Effector CD4-positive, alpha-beta T cell (primary cell): ENCODE results near the gene PDPN.

Source experiments
- DNase-seq: peaks from one replicate; pipeline ENCODE4 v3.0.0-alpha.2; 2020

Gene PDPN

DNA sequence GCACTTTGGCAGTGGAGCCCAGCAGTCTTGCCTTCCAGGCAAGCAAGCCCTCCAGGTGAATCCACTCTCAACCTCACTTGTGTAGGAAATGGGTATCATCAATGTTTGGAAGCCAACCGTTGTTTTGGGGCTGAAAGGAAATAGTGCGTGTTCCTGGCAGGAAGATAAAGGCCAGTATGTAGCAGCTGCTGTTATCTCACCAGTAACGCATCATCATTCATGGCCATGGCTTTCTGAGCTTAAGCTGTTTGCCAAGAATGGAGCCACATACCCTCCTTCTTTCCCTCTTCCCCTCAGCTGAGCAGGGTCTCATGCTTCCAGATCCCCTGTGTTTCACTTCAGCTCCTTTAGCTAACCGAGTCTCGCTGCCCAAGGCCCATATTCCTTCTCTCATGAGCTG is 2.2 kb upstream of the PDPN start:
- DNase-seq, result no peak

GRCh38 chr1:13582713-13583443 is 754 bp upstream of the PDPN start:
- no peak for DNase-seq

DNA sequence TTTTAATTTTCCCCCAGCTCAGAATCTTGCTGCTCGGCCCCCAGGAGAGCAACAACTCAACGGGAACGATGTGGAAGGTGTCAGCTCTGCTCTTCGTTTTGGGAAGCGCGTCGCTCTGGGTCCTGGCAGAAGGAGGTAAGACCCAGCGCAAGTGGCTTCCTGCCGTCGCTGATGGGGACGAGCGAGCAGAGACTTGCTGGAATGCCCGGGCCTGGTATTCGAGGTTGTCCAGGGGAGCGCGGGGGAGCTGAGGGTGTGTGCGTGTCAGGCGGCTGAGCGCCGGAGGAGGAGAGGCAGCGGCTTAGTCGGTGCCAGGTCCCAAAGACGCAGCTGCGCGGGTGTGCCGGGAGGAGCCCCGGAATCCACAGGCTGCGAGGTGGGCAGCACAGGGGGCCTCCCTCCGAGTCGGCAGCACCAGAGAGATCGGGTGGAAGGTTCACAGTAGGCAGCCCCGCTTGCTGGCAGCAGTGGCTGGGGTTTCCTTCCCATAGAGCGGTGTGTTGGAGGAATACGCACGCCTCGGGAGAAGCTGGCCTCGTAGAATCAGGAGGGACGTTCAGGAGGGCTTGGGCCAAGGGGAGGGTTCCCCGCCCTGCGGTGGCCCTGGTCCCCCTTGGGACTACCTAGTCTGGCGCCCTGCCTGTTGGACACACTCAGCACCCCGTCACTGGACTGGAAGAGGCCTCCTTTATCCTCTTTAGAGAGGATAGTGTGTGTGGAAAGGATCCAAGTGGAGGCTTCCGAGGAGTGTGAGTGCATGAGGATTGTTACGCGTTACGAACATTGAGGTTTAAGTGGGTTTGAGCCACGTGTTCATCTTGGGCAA is 547 bp downstream of the PDPN start:
- DNase-seq, result no peak

DNA sequence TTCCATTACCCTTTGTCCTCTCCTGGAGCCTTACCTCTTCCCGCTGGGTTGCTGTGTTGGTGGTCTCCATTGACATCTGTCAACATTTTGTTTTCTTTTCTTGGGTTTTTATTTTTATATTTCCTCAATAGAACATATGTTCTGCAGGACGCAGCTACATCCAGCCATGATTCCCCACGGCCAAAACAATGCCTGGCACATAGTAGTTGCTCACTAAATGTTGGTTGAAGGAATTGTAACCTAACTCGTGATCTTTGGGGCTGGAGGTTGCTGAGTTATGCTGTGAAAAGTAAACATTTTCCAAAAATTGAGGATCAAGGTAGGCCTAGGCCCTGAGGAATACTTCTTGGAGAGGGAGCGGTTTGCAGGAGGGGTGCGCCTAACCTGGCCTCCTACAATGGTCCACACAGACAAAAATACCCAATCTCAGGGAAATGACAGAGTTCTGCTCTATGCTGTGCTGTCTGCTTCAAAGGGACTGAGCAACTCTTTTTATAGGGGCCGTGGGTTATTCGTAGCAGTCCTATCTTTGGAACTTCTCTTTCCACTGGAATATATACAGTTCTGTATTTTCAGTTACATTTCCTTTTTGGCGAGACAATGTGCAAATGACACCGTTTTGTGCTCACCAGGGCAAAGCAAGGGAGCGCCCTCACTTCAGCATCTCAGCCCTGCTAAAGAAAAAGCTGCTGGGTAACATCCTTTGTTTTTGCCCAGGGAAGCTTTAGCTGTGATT is 1.4 kb downstream of the PDPN start:
- no peak for DNase-seq

DNA sequence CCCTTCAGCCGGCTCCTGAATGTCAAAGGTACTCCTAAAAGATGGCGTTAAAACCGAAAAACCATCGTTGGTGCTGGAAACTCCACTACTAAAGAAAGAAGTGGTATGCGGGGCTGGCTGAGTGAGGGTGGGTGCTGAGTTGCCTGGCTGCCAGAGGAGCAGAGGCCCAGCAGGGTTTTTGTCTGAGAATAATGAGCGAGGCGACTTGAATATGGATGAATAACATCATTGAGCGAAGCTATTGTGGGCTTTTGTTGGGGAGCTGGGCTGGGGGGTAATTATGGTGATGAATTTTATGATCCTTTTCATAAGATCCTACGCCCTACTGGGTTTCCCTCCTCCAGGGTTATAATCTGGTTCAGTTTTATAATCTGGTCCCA is 2.0 kb downstream of the PDPN start:
- no peak for DNase-seq

- no peak for DNase-seq
Observed at GRCh38 chr1:13586001-13586400, 2.4 kb downstream of the PDPN start.

DNA sequence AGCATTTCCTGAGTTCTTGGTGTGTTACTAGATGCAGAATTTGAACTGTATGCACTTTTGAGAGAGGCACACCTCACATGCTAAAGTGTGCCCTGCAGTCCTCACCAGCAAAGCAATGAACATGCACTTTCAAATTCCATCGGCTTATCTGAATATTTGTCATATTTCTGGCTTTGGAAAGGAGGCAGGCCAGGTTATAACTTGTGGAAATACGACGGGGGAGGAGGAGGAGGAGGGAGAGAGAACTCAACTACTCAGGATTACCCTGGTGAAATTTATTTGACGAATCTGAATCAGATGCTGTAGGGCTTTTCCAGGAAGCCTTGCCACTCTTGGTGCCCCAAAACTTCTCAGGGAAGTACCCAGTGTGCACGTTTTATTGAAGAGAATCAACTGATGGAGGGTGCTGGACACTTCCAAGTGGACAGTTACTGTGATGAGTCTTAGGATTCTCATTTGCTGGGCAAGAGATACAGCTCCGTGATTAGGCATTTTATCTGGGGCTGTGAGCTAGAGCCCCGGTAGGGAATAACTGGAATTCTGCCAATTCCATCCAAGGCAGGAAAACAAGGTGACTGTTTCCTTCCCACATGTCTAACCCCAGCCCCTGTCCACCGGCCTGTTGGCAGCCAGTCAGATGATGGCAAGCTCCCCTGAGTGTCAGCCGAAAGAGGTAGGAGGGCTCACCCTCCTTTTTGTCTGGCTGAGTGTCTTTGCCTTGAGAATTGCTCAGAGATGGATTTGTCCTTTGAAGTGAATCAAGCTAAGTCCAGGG is 3.8 kb downstream of the PDPN start:
- DNase-seq, result no peak

- no peak for DNase-seq
Observed at GRCh38 chr1:13588946-13589796, 5.5 kb downstream of the PDPN start.

- DNase-seq, result no peak
Observed at GRCh38 chr1:13590486-13590885, 6.9 kb downstream of the PDPN start.

DNA sequence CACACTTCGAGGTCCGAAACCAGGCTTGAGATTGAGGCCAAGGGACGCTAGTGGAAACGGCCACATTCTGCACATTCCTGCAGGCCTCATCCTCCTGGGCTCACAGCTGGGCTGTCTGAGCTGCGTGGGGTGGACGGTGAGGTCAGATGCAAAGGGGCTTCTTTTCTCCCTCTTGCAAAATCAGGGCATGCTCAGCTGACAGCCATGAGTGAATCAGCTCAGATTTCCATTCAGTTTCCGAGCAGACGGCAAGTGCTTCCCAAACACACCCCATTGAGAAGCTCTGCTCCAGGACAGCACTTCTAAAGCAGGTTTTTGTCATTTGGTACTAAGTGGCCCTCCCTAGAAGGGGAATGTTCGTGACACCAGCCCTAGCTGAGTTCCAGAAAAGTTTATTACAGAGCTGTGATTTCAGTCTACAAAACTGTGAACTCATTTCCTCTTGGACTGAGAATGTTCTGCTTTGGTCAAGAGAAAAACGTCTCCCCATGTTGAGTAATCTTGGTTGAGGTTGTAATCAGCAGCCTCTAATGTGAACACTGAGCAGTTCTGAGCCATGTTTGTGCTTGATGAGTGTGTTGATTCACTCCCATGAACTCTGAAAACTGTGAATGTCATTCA is 10.0 kb downstream of the PDPN start:
- DNase-seq, result no peak

- DNase-seq, result no peak
Observed at GRCh38 chr1:13595411-13595810, 11.8 kb downstream of the PDPN start.

GRCh38 chr1:13597166-13597565 is 13.5 kb downstream of the PDPN start:
- no peak for DNase-seq

GRCh38 chr1:13600762-13601453 is 17.3 kb downstream of the PDPN start:
- DNase-seq, result no peak

DNA sequence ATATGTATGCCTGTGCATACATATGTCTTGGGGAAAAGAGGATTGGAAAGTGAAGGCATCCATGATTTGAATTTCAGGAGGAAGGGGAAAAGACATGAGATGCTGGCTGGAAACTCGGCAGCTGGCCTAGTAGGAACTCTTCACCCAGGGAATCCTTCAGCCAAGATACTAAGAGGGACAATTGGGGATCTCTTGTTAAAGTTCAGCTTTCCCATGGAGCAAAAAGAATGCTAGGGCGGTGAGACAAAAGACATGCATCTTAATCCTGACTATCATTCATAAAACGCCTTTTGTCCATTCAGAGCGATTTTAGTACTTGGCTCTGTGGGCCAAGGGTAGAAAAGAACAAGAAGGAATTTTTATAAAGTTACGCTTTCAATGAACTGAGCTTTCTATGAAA is 20.5 kb downstream of the PDPN start:
- no peak for DNase-seq

DNA sequence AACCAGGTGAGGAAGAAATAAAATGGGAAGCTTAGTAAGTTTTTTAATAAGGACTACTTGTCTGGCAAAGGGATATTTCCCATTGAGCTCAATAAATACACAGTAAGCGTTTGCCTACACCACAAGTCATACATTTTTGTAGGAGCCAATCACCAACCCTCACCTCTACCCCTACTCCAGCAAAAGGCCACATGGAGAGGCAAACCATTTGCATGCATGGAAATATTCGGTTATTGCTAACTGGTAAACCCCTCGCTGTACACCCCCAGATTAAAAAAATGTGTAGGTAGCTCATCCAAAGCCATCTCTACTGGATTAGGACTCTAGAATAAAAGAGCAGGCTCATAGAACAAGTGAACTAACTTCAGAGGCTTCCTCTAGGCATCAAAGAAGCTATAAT is 21.1 kb downstream of the PDPN start:
- DNase-seq, result no peak

DNA sequence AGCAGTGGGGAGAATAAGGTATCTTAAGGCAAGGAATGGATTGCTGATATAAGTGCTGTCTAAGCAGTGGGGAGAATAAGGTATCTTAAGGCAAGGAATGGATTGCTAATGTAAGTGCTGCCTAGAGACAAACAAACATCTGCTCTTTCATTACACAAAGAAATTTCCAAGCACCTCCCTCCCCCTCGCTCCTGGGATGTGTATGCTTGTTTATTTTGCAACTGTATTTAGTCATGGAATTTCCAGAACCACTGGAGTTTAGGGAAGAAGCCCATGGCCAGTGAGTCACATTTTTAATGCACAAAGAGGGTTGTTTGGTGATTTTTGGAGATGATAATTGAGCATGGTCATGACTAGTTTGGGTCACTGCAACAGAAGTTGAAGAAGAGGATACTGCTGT is 21.5 kb downstream of the PDPN start:
- DNase-seq, result no peak

DNA sequence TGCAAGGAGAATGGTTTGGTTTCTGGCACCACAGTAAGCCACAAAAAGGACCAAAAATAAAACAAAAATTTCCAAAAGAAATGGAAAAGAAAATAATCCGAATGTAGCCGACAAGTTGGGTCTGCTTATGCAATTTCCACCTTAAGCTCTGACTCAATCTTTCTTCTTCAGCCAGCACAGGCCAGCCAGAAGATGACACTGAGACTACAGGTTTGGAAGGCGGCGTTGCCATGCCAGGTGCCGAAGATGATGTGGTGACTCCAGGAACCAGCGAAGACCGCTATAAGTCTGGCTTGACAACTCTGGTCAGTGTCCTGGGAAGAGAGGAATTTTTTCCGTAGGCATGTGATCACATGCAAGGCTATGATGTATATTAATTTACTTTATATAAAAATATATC is 23.4 kb downstream of the PDPN start:
- DNase-seq, result no peak

DNA sequence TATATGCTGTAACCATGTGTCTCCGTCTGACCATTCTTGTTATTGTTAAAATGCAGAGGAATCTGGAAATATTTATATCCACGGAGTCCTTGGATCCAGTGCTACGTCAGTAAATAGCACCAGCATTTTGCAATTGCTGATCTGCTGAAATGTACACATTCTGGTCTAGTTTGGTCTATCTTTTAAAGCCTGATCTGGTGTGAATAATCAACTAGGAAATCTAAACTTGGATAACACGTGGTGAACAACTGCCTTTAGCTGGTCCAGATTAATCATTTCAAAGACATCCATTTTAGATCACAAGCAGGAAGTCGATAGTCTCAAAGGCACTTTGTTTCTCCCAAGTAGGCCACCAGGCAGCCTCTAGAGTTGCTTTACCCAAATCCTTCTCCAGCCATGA is 32.6 kb downstream of the PDPN start:
- DNase-seq, result no peak

- no peak for DNase-seq
Observed at GRCh38 chr1:13617108-13617507, 33.5 kb downstream of the PDPN start.

DNA sequence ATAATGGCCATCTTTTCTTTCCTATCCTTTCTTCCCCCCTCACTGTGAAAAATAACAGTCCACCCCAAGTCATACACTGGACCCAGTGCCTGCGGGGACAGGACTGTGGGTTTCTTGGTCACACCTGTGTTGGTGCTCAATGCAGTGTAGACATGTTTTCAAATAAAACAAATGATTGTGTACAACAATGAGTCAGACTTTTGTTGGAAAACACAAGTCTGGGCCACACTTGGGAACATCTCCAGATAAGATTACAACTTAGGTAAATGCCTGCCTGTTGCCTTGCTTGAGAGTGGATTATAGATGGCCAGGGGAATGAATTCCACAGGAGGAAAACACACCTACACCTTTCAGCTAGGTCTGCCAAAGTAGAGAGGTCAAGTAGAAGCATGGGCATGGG is 34.1 kb downstream of the PDPN start:
- no peak for DNase-seq

- no peak for DNase-seq
Observed at GRCh38 chr1:13618483-13618882, 34.9 kb downstream of the PDPN start.
